Measurements from ENCODE around the gene CRB2.

CRB2 gene

GRCh38 chr9:123422635-123423310 lies 66.8 kb downstream of the CRB2 start:
- DNase-seq (ENCODE audit: low read depth): no peak

GRCh38 chr9:123423311-123423640 lies 67.3 kb downstream of the CRB2 start:
- no peak for DNase-seq (ENCODE audit: low read depth)

GRCh38 chr9:123424131-123424530 lies 68.1 kb downstream of the CRB2 start:
- DNase-seq (ENCODE audit: low read depth): no peak

- DNase-seq (ENCODE audit: low read depth): no peak
These were observed 68.7 kb downstream of the CRB2 start for GRCh38 chr9:123424552-123425225.

GRCh38 chr9:123425261-123425821 lies 69.3 kb downstream of the CRB2 start:
- no peak for DNase-seq (ENCODE audit: low read depth)

GRCh38 chr9:123425836-123426365 lies 69.9 kb downstream of the CRB2 start:
- DNase-seq (ENCODE audit: low read depth): no peak

GRCh38 chr9:123426406-123426805 lies 70.4 kb downstream of the CRB2 start:
- DNase-seq (ENCODE audit: low read depth): no peak

Data from HS-27A (cell line).